Adrenal gland (tissue), 5 donors: Measurements from ENCODE around the gene APOLD1.

ENCODE experiments used
- POLR2A ChIP-seq, 2 donors: fragments of 450-650 bp; IDR thresholded peaks; one replicate each; pipeline ENCODE4 v1.6.1; 2017; ENCODE audit warnings: antibody characterized with exemption in 2 of 2, mild to moderate bottlenecking in 2 of 2, moderate library complexity in 1 of 2
- TF ChIP-seq, protein P1 (sequence below), 6 experiments: fragments of 450-650 bp in 4 of 6; fragments of 200-600 bp in 2 of 6; sonication (generic) in 1 of 6; IDR thresholded peaks; 1 replicate in 5 of 6; 2 replicates in 1 of 6; pipeline versions ENCODE4 v1.5.1 to v1.8.0; 2016 to 2021; ENCODE audit warnings: antibody characterized with exemption in 6 of 6, mild to moderate bottlenecking in 2 of 6, moderate library complexity in 1 of 6
- donor health status: DM: no; HTN: no; CAD: no.

- no peak for TF ChIP-seq POLR2A (IDR thresholded peaks at IDR 0.05)
- TF ChIP-seq, protein P1, sequence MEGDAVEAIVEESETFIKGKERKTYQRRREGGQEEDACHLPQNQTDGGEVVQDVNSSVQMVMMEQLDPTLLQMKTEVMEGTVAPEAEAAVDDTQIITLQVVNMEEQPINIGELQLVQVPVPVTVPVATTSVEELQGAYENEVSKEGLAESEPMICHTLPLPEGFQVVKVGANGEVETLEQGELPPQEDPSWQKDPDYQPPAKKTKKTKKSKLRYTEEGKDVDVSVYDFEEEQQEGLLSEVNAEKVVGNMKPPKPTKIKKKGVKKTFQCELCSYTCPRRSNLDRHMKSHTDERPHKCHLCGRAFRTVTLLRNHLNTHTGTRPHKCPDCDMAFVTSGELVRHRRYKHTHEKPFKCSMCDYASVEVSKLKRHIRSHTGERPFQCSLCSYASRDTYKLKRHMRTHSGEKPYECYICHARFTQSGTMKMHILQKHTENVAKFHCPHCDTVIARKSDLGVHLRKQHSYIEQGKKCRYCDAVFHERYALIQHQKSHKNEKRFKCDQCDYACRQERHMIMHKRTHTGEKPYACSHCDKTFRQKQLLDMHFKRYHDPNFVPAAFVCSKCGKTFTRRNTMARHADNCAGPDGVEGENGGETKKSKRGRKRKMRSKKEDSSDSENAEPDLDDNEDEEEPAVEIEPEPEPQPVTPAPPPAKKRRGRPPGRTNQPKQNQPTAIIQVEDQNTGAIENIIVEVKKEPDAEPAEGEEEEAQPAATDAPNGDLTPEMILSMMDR (IDR thresholded peaks at IDR 0.05), result no peak
Measured at GRCh38 chr12:12776261-12776660, 9.2 kb upstream of the APOLD1 start.
